MM.1S (cell line): ENCODE data around the gene CSNK1A1.

ENCODE experiments used
- DNase-seq: peaks from one replicate; pipeline ENCODE4 v3.0.0-alpha.2; 2015
- H2AFZ ChIP-seq: fragments of 300-600 bp; sonication (generic); 2 replicates; pipeline ENCODE4 v1.6.0; 2016; ENCODE audit warnings: antibody characterized with exemption, low read length
- H3F3A ChIP-seq: fragments of 300-600 bp; sonication (generic); 2 replicates; pipeline ENCODE4 v1.6.1; 2016; ENCODE audit warnings: mild to moderate bottlenecking, antibody characterized with exemption, low read length, moderate library complexity, mixed read lengths; ENCODE audit not compliant: insufficient read depth
- H3K27ac ChIP-seq: fragments of 300-600 bp; sonication (generic); 2 replicates; pipeline ENCODE4 v1.5.1; 2016; ENCODE audit warnings: mild to moderate bottlenecking, low read length
- H3K27me3 ChIP-seq: fragments of 300-600 bp; sonication (generic); replicated peaks from 2 replicates; pipeline ENCODE4 v1.6.0; 2016; ENCODE audit warnings: low read length; ENCODE audit not compliant: insufficient read depth
- H3K36me3 ChIP-seq: fragments of 300-600 bp; sonication (generic); replicated peaks from 2 replicates; pipeline ENCODE4 v1.6.1; 2016; ENCODE audit warnings: mild to moderate bottlenecking, low read length, mixed read lengths; ENCODE audit not compliant: insufficient read depth
- H3K4me1 ChIP-seq: fragments of 300-600 bp; sonication (generic); 2 replicates; pipeline ENCODE4 v1.6.1; 2016; ENCODE audit warnings: low read length, mixed read lengths
- H3K4me2 ChIP-seq: fragments of 300-600 bp; sonication (generic); 2 replicates; pipeline ENCODE4 v1.6.0; 2016; ENCODE audit warnings: low read depth, low read length
- H3K4me3 ChIP-seq: fragments of 300-600 bp; sonication (generic); 2 replicates; pipeline ENCODE4 v1.5.1; 2016; ENCODE audit warnings: low read length, mixed read lengths
- H3K79me2 ChIP-seq: fragments of 300-600 bp; sonication (generic); 2 replicates; pipeline ENCODE4 v1.6.1; 2016; ENCODE audit warnings: mixed run types, low read length, mixed read lengths
- H3K9ac ChIP-seq: fragments of 300-600 bp; sonication (generic); 2 replicates; pipeline ENCODE4 v1.6.1; 2016; ENCODE audit warnings: low read length, mixed read lengths
- H3K9me2 ChIP-seq: fragments of 300-600 bp; sonication (generic); replicated peaks from 2 replicates; pipeline ENCODE4 v1.6.1; 2016; ENCODE audit warnings: mild to moderate bottlenecking, low read length, mixed read lengths; ENCODE audit not compliant: insufficient read depth
- H3K9me3 ChIP-seq: fragments of 300-600 bp; sonication (generic); replicated peaks from 2 replicates; pipeline ENCODE4 v1.6.1; 2016; ENCODE audit warnings: mild to moderate bottlenecking, low read length, mixed read lengths; ENCODE audit not compliant: insufficient read depth
- H4K20me1 ChIP-seq: fragments of 300-600 bp; sonication (generic); 2 replicates; pipeline ENCODE4 v1.6.1; 2016; ENCODE audit warnings: mild to moderate bottlenecking, low read length, moderate library complexity, mixed read lengths; ENCODE audit not compliant: insufficient read depth
- CTCF ChIP-seq: fragments of 300-600 bp; sonication (generic); IDR thresholded peaks from 2 replicates; pipeline ENCODE4 v1.5.1; 2016; ENCODE audit warnings: antibody characterized with exemption, low read length, mixed read lengths
- EZH2 ChIP-seq: fragments of 300-600 bp; sonication (generic); optimal IDR thresholded peaks from 2 replicates; pipeline ENCODE3; 2017; ENCODE audit warnings: low read depth, mild to moderate bottlenecking, antibody characterized with exemption, low read length, mixed read lengths
- EZH2phosphoT487 ChIP-seq: fragments of 300-600 bp; sonication (generic); IDR thresholded peaks from 2 replicates; pipeline ENCODE4 v1.6.1; 2018; ENCODE audit warnings: antibody characterized with exemption, low read length

CSNK1A1 gene

GRCh38 chr5:149552038-149552494 is 827 bp upstream of the CSNK1A1 start:
- H3K79me2 ChIP-seq, result peaks cover 48% of the 10 kb centered on the region

GRCh38 chr5:149550594-149551226 is 529 bp downstream of the CSNK1A1 start:
- peak; percentile 30 for DNase-seq
- TF ChIP-seq EZH2phosphoT487 (no peak), CTCF (no peak), EZH2 (no peak)
- Histone ChIP-seq H3K4me1 (peaks cover 13% of the 10 kb centered on the region), H3K36me3 (peaks cover 8% of the 10 kb centered on the region; the same call in 1 of the 2 replicates), H3K27me3 (no peaks in the 10 kb centered on the region), H3K27ac (peak overlapping the region; percentile 86), H3K4me3 (peak overlapping the region; percentile 99), H3K9me2 (no peaks in the 10 kb centered on the region), H3F3A (peaks cover 22% of the 10 kb centered on the region; the same call in 1 of the 2 replicates), H3K9ac (peak overlapping the region; percentile 99), H3K79me2 (peaks cover 62% of the 10 kb centered on the region), H3K9me3 (no peaks in the 10 kb centered on the region), H3K4me2 (peak overlapping the region; percentile 95), H4K20me1 (0 out of 2 replicates have a peak, but pooled peaks cover 5% of the 10 kb centered on the region), H2AFZ (peak overlapping the region; percentile 39)

More at GRCh38 chr5:149552038-149552494, 827 bp upstream of the CSNK1A1 start:
- no peak for DNase-seq
- Histone ChIP-seq H3K9me3 (no peaks in the 10 kb centered on the region), H3K36me3 (peaks cover 8% of the 10 kb centered on the region; the same call in 1 of the 2 replicates), H3K9ac (peak overlapping the region; percentile 99), H3K27me3 (no peaks in the 10 kb centered on the region), H3K4me1 (peaks cover 13% of the 10 kb centered on the region), H3K9me2 (no peaks in the 10 kb centered on the region), H3K27ac (peak overlapping the region; percentile 86), H2AFZ (peak overlapping the region; percentile 50), H3F3A (peaks cover 22% of the 10 kb centered on the region; the same call in 1 of the 2 replicates), H3K4me2 (peak overlapping the region; percentile 82), H3K4me3 (peak overlapping the region; percentile 99), H4K20me1 (0 out of 2 replicates have a peak, but pooled peaks cover 5% of the 10 kb centered on the region)
- no peak for TF ChIP-seq EZH2phosphoT487
- no peak for TF ChIP-seq EZH2
- no peak for TF ChIP-seq CTCF

GRCh38 chr5:149550268-149550583 is 1.0 kb downstream of the CSNK1A1 start:
- Histone ChIP-seq H3K9me2 (no peaks in the 10 kb centered on the region), H4K20me1 (0 out of 2 replicates have a peak, but pooled peaks cover 5% of the 10 kb centered on the region), H3K4me1 (peaks cover 13% of the 10 kb centered on the region), H3K27me3 (no peaks in the 10 kb centered on the region), H3K36me3 (peaks cover 8% of the 10 kb centered on the region; the same call in 1 of the 2 replicates), H3K27ac (peak overlapping the region; percentile 86), H3K9me3 (no peaks in the 10 kb centered on the region), H3F3A (peaks cover 22% of the 10 kb centered on the region; the same call in 1 of the 2 replicates), H3K9ac (peak overlapping the region; percentile 99), H3K4me2 (peak overlapping the region; percentile 95), H3K4me3 (peak overlapping the region; percentile 99), H3K79me2 (peaks cover 66% of the 10 kb centered on the region), H2AFZ (no peak overlapping the region)
- peak; percentile 21 for DNase-seq
- no peak for TF ChIP-seq EZH2phosphoT487
- TF ChIP-seq CTCF, result no peak
- no peak for TF ChIP-seq EZH2
